GM06990 (cell line): ENCODE data around the gene MAP1A.

Experiments used
- DNase-seq: peaks from one replicate; pipeline ENCODE4 v3.0.0-alpha.2; 2011; ENCODE audit not compliant: insufficient read length; ENCODE audit errors: extremely low read depth
- H3K27me3 ChIP-seq: replicated peaks from 2 replicates; pipeline ENCODE4 v1.6.0; 2011; ENCODE audit warnings: low read length; ENCODE audit not compliant: control insufficient read depth, insufficient read depth
- H3K36me3 ChIP-seq: 2 replicates; pipeline ENCODE4 v1.5.1; 2011; ENCODE audit warnings: low read length; ENCODE audit not compliant: control insufficient read depth, insufficient read depth
- H3K4me3 ChIP-seq: replicated peaks from 2 replicates; pipeline ENCODE4 v1.5.1; 2011; ENCODE audit warnings: low read depth, mild to moderate bottlenecking, control low read depth, low read length
- CTCF ChIP-seq: IDR thresholded peaks from 2 replicates; pipeline ENCODE4 v1.5.1; 2011; ENCODE audit warnings: low read length, control low read depth, mild to moderate bottlenecking, inconsistent platforms; ENCODE audit not compliant: insufficient read depth, poor library complexity, severe bottlenecking

The MAP1A gene

GRCh38 chr15:43538091-43538490 lies 20.7 kb downstream of the MAP1A start:
- DNase-seq, result no peak

DNA sequence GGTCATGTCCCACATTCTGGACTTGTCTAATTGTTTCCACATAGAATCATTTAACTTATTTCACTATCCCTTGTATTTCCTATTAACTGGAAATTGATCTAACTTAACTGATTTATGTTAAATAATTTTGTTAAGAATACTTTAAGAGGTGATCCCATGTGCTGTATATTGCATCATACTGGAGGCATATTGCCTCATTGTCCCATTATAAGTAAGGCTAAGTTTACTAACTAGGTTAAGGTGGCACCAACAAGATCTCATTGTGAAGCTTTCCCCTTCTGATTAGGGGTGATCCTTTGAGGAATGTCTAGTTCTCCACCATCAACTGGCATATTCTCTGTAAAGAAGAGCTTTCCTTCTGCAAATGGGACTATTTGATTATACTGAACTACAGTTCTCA lies 24.4 kb downstream of the MAP1A start:
- no peak for TF ChIP-seq CTCF
- no peak for DNase-seq
- H3K4me3 ChIP-seq, result no peak overlapping the region
- H3K36me3 ChIP-seq, result no peaks in the 10 kb centered on the region
- H3K27me3 ChIP-seq, result no peaks in the 10 kb centered on the region

More at GRCh38 chr15:43538091-43538490, 20.7 kb downstream of the MAP1A start:
- Histone ChIP-seq H3K27me3 (no peaks in the 10 kb centered on the region), H3K36me3 (peaks cover 4% of the 10 kb centered on the region), H3K4me3 (no peak overlapping the region)
- TF ChIP-seq CTCF, result no peak

- H3K36me3 ChIP-seq, result no peaks in the 10 kb centered on the region
- no peaks in the 10 kb centered on the region for H3K27me3 ChIP-seq
- no peak for DNase-seq
- no peak overlapping the region for H3K4me3 ChIP-seq
- no peak for TF ChIP-seq CTCF
These were observed 26.9 kb downstream of the MAP1A start for GRCh38 chr15:43544266-43544665.

GRCh38 chr15:43545426-43545825 lies 28.0 kb downstream of the MAP1A start:
- H3K36me3 ChIP-seq, result no peaks in the 10 kb centered on the region
- DNase-seq, result no peak
- no peak for TF ChIP-seq CTCF
- H3K27me3 ChIP-seq, result no peaks in the 10 kb centered on the region
- H3K4me3 ChIP-seq, result no peak overlapping the region

DNA sequence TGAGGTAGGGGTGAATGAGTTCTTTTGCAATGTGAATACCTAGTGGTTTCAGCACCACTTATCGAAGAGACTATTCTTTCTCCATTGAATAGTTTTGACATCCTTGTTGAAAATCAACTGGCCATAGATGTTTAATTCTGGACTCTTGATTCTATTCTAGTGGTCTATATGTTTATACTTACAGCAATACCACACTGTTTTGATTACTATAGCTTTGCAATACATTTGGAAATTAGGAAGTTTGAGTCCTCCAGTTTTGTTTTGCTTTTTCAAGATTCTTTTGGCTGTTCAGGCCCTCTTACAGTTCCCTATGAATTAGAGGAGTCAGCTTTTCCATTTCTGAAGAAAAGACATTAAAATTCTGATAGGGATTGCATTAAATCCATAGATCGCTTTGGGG lies 30.1 kb downstream of the MAP1A start:
- TF ChIP-seq CTCF, result no peak
- Histone ChIP-seq H3K27me3 (no peaks in the 10 kb centered on the region), H3K4me3 (no peak overlapping the region), H3K36me3 (no peaks in the 10 kb centered on the region)
- DNase-seq, result no peak
